MG63 (cell line): ENCODE data around the gene CYB5R3. TPM values are rescaled to one million over a fixed set of nuclear protein-coding genes. Genes with fewer than 3 reads are reported as not detected.
"Not testable (repeated sequence)": the region's sequence is repeated elsewhere in the genome, so short reads cannot be mapped to it uniquely, and the experiment has no call there.

ENCODE experiments used
- DNase-seq: peaks from one replicate; pipeline ENCODE4 v3.0.0-alpha.2; 2020
- H3K27me3 ChIP-seq: fragments of 250-450 bp; sonication (Bioruptor Pico); 2 replicates; pipeline ENCODE4 v1.5.1; 2020; ENCODE audit warnings: mild to moderate bottlenecking, moderate library complexity
- H3K36me3 ChIP-seq: fragments of 250-450 bp; sonication (Bioruptor Pico); 2 replicates; pipeline ENCODE4 v1.5.1; 2020; ENCODE audit warnings: mild to moderate bottlenecking, moderate library complexity
- H3K4me3 ChIP-seq: fragments of 250-450 bp; sonication (Bioruptor Pico); 2 replicates; pipeline ENCODE4 v1.5.1; 2020; ENCODE audit warnings: mild to moderate bottlenecking, moderate library complexity
- H3K9me3 ChIP-seq: fragments of 250-450 bp; sonication (Bioruptor Pico); 2 replicates; pipeline ENCODE4 v1.5.1; 2020; ENCODE audit warnings: mild to moderate bottlenecking, moderate library complexity
- total RNA-seq: library from RNA; depleted of rRNA; stranded (reverse); fragments of >200 nt; shearing (Covaris generic); gene quantifications from 2 replicates; pipeline ENCODE4 v1.2.3, GENCODE V29; 2014; ENCODE audit warnings: low replicate concordance; rRNA removed

Gene CYB5R3
- total RNA-seq, 1 experiment from 2014 or later: 76.3 TPM

- not testable (repeated sequence) for H3K27me3 ChIP-seq, H3K4me3 ChIP-seq, DNase-seq, H3K9me3 ChIP-seq
- peaks cover 31% of the 10 kb centered on the region for H3K36me3 ChIP-seq
Measured at GRCh38 chr22:42577141-42577540, 72.1 kb downstream of the CYB5R3 start.

- H3K27me3 ChIP-seq, H3K9me3 ChIP-seq, H3K4me3 ChIP-seq, DNase-seq: not testable (repeated sequence)
- H3K36me3 ChIP-seq: peaks cover 28% of the 10 kb centered on the region
Measured at GRCh38 chr22:42575996-42576574, 73.1 kb downstream of the CYB5R3 start.

- peaks cover 23% of the 10 kb centered on the region for H3K36me3 ChIP-seq
Measured at GRCh38 chr22:42574468-42574867, 74.7 kb downstream of the CYB5R3 start.

GRCh38 chr22:42574046-42574445 lies 75.1 kb downstream of the CYB5R3 start:
- not testable (repeated sequence) for H3K27me3 ChIP-seq, DNase-seq, H3K9me3 ChIP-seq, H3K4me3 ChIP-seq
- H3K36me3 ChIP-seq: peaks cover 23% of the 10 kb centered on the region

More at GRCh38 chr22:42574468-42574867, 74.7 kb downstream of the CYB5R3 start:
- not testable (repeated sequence) for H3K27me3 ChIP-seq, H3K4me3 ChIP-seq, H3K9me3 ChIP-seq, DNase-seq

GRCh38 chr22:42571068-42571467 lies 78.1 kb downstream of the CYB5R3 start:
- H3K4me3 ChIP-seq, H3K27me3 ChIP-seq, H3K9me3 ChIP-seq, DNase-seq, H3K36me3 ChIP-seq: not testable (repeated sequence)

- not testable (repeated sequence) for DNase-seq, H3K36me3 ChIP-seq, H3K27me3 ChIP-seq, H3K4me3 ChIP-seq, H3K9me3 ChIP-seq
Measured at GRCh38 chr22:42570580-42570979, 78.6 kb downstream of the CYB5R3 start.

GRCh38 chr22:42567950-42568349 lies 81.2 kb downstream of the CYB5R3 start:
- not testable (repeated sequence) for H3K27me3 ChIP-seq, DNase-seq, H3K4me3 ChIP-seq, H3K36me3 ChIP-seq, H3K9me3 ChIP-seq

Other genes starting within 250 kb of the CYB5R3 start
- not detected in 2 replicates for gene NFAM1, start 217.0 kb downstream of the CYB5R3 start, total RNA-seq
- gene RRP7A, start 129.6 kb downstream of the CYB5R3 start, total RNA-seq: 60.5 and 99.6 TPM in 2 replicates
- gene SERHL2, start 95.4 kb downstream of the CYB5R3 start, total RNA-seq: 0.20 and 1.9 TPM in 2 replicates
- 16.3 and 17.7 TPM in 2 replicates for gene POLDIP3, start 34.5 kb downstream of the CYB5R3 start, total RNA-seq
- gene ATP5MGL, start 8.8 kb downstream of the CYB5R3 start, total RNA-seq: not detected in 2 replicates
- 9.1 and 17.9 TPM in 2 replicates for gene A4GALT, start 71.5 kb upstream of the CYB5R3 start, total RNA-seq
- 27.5 and 37.3 TPM in 2 replicates for gene ARFGAP3, start 207.9 kb upstream of the CYB5R3 start, total RNA-seq